Activated naive CD8-positive, alpha-beta T cell treated with anti-CD3 and anti-CD28 coated beads, Interleukin-2, amount 50 U/mL, for 16 hours (primary cell): ENCODE results near the gene GPC6.

Source experiments
- DNase-seq: peaks from one replicate; pipeline ENCODE4 v3.0.0-alpha.2; 2020; ENCODE audit warnings: low read depth, low spot score

The GPC6 gene

DNA sequence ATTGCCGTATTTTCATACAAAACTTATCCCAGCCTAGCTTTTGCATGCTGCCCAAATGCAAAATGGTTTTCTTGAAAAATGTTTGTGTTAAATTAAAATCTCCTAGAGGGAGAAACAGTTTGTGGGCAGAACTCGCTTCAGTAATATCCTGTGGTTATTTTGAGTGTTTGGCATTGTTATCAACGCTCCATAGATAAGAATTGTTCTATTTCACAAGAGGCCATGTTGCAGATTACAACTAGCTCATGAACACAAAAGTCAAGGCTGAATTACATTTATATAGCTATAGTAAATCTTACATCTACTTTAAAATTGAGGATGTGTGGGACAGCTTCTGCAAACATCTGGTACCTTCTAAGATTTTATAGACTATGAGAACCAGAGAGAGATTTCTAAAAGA, 805.0 kb downstream of the GPC6 start:
- DNase-seq, result no peak

DNA sequence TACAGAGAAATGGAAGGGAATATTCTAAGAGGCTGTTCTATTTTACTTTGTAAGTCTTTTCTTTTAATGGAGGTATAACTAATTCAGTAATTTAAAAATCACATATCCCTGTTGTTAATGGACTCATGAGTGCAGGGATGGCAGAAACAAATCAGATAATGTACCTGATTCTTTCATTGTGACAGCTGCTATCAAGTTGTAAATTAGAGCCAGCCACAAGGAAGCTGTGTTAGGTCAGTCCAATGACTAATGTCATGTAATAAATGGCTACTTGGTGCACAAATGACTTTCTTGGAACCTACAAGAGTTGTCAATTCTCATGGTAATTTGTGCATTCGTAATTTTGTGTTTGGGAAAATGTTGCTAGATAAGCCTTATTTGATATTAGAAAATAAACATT, 806.5 kb downstream of the GPC6 start:
- no peak for DNase-seq

DNA sequence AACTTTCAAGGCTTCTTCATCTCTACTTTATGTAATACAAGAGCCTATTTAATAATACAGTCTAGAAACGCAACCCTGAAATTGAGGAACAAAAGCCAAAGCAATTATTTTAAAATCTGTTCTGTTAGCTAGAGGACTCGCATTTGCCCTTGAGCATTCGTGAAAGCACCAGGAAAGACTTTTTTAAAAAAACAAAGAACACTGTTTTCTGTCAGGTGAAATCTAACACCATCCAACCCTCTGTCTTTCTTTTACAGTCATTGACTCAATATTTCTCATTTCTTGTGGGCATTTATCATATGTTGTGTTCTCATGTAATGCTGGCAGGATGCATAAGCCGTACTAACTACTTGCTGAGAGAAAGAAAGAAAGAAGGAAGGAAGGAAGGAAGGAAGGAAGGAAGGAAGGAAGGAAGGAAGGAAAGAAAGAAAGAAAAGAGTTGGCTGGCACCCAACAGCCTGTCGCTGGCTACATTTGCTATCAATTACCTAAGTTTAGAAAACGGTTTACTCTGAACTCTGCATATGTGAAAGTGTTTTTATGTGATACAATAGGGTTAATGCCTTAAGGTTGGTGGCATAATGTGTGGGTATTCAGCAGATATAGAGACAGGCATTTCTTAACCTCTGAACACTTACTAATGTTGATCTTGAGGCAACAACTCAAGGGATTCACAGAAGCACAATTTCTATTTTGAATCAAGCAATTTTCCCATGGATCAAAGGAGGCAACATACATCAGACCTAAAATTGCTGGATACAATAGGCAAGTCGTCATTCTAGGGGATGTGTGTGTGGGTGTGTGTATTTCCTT, 807.4 kb downstream of the GPC6 start:
- DNase-seq, result no peak

DNA sequence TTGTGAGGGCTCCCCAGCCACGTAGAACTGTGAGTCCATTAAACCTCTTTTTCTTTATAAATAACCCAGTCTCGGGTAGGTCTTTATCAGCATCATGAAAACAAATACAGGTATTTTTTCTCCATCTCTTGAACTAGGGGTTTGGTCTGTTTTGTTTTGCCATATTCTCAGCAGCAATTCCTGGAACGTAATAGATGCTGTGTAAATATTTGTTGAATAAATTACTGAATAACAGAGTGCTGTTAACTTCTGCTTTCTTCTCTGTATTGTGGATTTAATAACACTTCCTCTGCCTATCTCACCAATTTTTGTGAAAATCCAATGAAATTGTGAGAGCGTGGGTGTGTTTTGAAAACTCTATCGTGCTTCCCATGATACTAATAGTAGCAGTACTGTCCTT, 823.4 kb downstream of the GPC6 start:
- no peak for DNase-seq

DNA sequence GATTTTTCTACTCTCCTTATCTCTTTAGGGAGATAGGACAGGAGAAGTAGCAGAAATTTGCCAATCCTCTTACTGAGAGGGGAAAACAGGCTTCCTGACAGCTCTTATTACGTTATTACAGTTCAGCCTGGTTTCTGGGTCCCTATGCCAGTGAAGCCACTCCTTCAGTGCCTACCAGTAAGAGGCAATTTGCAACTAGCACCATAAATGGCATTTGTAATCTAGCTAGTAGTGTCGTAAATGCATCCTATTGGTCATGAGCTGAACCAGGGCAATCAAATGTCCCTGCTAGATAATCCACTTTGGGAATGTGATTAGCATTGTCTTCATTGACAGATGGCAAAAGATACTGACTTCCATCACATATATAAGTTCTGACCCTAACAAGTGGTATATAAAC, 824.1 kb downstream of the GPC6 start:
- DNase-seq, result no peak

DNA sequence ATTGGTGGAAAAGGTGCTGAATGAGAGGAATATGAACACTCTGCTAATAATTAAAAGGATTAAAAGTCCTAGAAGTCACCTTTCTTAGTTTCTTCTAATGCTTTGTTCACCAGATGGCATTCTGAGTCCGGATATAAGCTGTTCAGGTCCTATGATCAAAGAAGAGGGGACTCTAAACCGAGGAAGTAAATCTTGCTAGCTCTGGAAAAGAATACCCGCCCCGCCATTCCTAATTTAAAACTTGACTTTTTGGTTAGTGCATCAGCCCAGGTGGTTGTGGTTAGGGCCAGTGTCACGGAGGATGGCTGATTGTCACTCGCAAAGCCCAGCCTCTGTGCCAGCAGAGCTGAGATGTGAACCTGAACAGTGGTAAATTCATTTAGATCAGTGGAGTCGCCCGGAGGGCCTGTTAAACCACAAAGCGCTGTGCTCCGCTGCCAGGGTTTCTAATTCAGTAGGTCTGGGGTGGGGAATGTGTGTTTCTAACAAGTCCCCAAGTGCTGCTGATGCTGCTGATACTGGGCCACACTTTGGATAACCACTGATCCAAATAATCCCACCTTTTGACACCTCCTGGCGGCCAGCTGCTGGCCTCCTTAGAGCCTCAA, 827.5 kb downstream of the GPC6 start:
- DNase-seq, result no peak

DNA sequence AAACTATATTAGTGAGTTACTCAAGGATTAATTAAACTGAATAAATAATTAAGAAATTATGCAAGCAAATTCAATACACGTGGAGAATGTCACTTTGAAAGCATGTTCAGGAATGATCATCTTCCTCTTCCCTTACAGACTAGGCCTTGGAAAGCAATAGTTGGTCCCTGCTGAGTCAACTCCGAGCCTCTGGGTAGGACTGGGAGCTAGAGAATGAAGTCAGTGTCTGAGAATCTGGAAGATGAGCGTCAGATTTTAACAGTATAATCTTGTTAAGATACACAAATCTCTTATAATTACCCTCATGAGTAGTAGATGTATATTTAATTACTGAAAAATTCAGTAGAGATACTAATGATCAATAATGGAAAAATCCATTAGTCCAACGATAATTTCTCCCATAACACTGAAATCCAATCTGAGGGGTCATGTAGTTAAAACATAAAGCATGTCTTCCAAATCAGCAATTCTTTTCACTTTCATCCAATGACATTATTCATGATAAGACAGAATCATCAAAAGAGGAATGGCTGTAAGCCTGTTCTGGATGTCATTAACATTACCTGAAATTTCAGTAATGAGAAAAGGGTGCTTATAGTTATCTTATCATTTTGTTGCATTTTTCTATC, 829.9 kb downstream of the GPC6 start:
- no peak for DNase-seq

DNA sequence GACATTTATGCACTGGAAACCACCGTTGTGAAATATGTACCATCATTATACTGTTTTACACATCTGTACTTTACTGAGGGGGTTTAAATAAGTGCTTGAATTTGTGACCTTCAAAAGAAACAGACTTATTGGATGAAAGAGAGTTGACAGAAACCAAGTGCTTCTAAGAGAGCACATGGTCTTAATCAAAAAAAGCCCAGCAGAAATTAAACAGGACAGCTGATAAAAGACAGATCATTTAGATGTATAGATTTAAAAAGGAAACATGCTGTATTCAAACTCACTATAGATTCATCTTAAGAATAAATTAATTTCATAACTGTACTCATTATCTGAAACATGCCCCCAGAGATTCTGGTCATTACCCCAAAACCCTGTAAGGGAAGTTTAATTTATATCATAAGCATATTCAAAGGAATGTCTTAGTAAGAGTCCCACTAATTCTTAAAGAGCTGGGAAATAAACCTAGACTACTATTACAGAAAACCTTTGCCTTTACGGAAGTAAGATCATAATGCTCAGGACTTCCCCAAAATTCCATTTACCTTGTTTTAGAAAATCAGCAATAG, 831.1 kb downstream of the GPC6 start:
- no peak for DNase-seq

DNA sequence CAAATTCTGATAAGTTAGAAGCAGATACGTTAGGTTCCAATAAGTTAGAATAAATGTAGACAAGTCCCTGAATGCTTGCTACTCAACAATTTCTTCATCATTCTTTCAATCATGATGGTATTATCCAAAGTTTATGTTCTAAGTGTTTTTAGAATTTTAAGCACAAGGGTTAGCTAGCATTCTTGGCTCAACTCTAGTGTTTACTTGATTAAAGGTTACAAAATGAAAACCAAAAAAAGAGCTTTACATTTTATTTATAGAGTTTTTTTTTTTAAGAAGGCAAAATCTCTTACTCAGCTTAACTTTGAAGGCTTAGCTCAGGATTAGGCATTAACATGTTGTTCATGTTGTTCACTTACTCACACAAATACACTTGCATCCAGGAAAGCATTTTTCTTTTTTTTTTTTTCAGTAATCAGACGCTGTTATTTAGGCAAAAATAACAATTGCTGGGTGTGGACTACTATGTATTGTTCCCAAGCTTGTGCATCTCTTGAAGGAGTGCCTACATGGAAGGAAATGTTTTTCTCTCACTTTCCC, 832.3 kb downstream of the GPC6 start:
- no peak for DNase-seq

DNA sequence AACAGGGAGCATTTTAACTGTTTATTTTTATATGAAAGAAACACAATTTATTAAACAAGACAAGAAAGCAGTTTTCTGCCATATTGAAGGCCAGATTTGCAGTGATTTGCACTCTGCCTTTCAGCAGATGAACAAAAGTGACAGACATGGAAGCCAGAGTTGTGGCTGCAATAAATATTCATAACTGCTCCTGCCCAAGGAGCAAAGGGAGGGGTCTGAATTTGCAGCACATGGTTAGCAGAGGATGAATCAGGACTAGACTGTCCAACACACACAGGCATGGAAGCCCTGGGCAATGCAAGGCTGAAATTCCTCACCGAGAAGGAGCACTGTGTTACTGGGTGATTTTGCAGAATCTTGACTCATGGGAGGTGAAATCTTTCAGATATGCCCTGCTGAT, 834.7 kb downstream of the GPC6 start:
- DNase-seq, result no peak

DNA sequence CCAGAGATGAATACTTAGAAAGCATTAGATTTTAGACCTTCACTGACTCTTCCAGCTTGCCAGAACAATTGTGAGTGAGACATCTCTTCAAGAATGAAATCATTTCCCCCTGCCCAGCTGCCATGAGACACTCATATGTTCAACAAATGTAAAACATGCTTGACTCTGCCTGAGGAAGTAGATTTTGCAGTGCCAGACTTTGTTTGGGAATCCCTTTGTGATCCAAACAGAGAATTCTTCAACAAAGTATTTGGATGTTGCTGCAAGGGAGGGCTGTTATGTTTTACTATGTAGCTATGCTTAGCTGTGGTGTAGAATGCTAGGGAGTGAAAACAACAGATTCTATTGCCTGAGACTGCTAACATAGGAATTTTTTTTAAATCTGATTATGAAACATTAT, 836.5 kb downstream of the GPC6 start:
- DNase-seq, result no peak

DNA sequence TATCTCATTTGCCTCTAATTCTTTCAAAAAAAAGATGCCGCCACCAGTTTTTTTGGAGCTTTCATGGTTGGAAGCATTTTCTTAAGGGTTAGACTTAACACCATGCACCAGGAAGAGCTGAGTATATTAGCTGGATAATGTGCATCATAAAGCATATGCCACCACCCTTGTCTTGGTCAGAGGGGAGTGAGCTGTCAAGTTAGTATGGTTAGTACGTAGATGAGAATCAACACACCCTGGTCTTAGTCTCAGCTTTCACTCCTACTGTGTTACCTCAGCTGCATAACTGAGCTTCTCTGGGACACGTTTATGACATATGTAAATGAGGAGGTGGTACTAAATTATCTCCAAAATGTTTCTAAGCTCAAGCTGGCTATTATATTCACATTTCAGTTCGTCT, 837.2 kb downstream of the GPC6 start:
- no peak for DNase-seq

DNA sequence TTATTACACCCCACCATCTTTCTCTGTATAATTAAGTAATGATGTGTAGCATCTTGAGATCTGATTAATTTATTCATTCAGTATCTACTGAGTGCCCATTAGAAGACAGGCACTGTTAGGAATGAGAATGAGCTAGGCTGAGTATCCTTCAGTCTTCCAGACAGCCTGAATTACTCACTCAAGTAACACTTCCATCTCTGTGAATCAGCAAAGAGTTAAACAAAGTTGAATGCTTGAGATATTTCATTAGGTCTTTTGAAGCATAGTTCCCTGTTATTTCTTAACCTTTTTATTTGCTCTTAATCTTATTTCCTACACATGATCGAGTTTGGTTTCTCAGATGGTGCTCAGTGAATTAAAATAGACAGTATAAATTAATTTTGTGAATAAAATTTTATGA, 839.1 kb downstream of the GPC6 start:
- DNase-seq, result no peak

DNA sequence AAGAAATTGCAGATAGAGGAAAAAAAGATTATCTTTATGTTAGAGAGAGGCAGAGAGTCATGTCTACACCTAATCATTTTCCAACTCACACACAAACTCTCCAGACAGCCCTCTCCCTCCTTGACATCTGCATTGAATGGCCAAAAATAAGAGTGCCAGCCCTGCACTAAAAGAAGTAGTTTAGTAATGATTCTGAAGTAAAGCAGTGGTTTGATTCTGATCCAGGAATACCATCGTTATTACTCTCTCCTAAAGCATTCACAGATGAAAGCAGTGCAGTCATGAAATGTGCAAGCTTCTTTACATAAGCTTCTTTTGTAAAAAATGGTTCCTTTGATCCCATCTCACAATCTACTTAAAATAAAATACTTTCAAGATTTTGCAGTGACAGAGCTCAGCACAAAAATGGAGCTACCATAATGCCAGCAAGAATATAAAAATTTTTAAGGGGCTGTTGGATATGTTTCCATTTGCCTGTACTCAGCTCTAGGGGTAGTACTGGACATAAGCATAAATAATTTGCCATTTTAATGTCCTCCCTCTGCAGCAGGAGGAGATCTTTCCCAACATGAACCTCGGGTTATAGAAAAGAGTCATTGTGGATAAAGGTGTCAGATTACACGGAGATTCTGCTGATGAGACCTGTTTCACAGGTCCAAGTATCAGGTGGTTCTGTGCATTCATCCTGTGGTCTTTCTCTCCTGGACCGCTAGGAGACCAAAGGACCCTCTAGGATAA, 846.6 kb downstream of the GPC6 start:
- DNase-seq, result no peak

DNA sequence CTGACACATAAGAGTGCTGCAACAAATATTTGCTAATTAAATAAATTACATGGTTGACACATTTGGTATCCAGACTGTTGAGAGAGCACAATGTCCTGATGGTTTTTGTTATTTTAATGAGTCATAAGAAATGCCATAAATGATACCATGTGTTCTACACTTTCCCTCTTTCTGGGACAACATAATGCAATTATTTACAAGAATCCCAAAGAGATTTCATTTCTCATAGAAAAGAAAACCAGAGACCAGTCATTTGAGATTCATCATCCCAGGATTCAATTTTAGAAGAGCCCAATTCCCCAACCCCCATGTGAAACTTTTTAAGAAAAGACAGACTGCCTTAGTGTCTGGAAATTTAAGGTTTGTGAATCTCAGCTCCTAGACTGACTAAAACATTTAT, 853.3 kb downstream of the GPC6 start:
- DNase-seq, result no peak

DNA sequence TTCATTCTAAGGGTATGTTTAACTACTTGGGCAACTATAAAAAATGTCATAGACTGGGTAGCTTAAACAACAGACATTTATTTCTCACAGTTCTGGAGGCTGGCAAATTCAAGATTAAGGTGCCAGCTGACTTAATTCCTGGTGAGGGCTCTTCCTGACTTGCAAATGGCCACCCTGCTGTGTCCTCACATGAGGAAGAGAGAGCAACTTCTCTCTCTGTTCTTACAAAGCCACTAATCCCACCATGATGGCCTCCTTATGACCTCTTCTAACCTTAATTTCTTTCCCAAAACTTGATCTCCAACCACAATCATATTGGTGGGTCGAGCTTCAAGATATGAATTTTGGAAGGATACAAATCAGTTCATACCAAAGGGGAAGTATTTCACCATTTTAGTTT, 853.9 kb downstream of the GPC6 start:
- no peak for DNase-seq

DNA sequence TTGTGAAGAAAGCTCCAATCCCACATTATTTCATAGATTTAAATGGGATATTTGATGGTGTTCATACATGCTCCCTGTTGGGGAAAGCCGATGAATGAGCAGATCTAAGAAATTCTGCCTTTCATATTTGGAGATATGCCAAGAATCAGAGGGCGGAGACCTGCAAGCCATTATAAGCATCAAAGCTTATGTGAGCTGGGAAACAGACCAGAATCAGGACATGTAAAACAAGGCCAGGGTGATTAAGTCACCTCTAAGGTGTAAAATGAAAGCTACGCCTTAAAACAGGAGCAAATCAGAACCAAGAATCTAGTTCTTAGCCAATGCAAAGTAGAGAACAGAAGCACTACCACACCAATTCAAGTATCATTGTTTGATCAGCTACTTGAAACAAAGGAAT, 860.5 kb downstream of the GPC6 start:
- no peak for DNase-seq

DNA sequence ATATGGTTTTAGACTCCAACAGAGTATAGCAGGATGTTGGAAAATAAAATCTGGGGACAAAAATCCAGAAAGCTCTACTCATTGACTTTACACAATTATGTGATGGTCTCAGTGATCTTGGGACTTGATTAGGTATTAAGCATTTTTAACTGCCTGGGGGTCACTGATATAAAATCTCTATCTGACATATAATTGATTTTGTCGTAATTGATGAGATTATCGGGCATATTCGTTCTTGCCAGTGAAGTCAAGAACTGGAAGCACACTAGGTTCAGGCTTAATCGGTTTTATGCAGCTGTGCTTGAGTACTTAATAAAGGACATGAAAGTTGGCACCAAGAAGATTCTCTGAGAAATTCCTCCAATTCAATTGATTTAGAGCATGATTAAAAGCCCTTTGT, 862.1 kb downstream of the GPC6 start:
- DNase-seq, result no peak

DNA sequence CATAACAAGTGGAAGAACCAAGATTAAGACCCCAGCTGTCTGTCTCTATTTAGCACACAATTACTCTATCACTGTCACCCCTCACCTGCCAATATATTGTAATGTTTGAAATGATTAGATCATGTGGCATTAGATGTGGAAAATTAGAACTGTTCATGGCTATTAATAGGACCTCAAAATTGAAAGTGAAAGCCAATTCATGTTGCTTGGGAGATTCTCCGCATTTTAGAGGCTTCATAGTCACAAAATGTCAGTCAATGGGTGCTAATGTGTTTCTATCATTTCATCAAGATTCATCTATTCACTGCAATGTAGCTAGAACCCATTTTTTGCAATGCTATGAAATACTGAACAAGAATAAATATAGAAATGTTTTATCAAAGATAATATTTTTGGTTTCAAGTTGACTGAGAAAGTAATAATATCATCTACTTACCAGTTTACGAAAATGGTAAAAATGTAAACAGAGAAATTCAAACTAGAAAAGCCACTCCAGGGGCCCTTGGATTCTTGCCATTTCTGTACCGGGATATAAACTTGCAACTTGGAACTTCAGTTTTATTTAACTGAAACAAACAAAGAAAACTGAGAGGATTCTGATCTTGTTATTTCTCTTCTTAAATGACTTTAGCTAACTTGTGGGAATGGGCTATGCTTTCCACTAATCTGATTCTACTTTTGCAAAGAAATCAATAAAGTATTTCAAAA, 864.3 kb downstream of the GPC6 start:
- DNase-seq, result no peak

DNA sequence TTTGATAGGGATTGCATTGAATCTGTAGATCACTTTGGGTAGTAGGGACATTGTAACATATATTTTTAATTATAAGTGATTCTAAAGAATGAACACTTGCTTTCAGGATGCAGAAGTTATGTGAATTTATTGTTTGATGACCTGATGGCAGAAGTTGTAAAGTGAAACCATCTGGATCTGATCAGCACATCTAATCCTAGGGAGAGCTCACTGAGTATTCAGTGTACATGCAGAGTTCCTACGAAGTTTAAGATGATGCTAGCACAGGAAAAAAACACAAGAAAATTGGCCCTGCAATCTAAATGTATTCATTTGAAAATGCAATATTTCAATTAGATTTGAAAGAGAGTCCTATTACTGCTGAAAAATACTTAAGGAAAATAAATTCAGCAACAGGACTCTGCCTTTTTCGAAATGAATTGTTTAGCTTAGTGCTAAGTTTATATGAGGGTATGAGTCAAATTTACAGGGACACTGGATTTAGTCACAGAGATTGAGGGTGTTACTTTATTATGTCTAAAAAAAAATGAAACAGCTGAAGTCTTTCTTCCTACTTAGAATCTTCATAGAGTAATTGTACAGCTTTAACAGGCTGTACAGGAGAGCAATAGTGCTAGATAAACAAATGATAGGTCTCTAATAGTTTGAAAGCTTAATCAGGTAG, 867.2 kb downstream of the GPC6 start:
- DNase-seq, result no peak
